Measurements from ENCODE around the gene LNX2.
A peak's percentile ranks its signal among the peaks of the same experiment; 100 is the strongest.

The LNX2 gene

DNA sequence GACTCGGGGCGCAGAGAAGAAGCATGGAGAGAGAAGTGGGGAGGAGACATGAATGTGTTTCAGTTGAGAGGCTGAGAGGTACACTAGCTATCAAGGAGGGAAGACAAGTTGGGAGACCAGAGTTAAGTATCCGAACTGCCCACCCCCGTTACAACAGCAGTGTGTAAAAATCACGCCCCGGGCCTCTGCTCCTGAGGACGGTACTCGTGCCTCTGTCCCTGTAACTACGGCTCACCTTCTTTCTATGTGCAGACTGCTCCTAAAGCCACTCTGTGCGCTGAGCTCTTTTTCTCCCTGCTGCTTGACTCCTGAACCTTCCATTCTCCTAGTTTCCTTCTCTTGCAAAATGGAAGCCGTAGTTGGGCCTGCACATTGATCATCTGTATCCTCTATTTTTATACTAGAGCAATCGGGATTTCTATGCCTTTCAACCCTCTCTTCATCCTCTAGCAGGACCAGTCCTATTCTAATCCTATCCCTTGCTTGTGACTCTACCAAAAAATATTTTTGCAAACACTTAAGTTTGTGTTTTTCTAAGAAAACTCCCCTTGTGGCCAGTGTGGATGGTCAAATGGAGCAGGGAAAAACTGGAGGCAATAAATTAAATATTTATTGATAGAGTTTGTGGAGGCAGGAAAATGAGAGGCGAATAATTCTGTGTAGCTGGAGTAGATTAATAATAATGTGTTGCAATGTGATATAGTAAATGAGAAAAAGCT, 1.9 kb upstream of the LNX2 start:
- DNase-seq (ENCODE audit: low read depth), result peak; percentile 12
- peak overlapping the region; percentile 81 for H3K4me3 ChIP-seq (ENCODE audit: low read length)
- TF ChIP-seq CTCF (conservative IDR thresholded peaks at IDR 0.05; ENCODE audit: low read length), result peak; percentile 45

DNA sequence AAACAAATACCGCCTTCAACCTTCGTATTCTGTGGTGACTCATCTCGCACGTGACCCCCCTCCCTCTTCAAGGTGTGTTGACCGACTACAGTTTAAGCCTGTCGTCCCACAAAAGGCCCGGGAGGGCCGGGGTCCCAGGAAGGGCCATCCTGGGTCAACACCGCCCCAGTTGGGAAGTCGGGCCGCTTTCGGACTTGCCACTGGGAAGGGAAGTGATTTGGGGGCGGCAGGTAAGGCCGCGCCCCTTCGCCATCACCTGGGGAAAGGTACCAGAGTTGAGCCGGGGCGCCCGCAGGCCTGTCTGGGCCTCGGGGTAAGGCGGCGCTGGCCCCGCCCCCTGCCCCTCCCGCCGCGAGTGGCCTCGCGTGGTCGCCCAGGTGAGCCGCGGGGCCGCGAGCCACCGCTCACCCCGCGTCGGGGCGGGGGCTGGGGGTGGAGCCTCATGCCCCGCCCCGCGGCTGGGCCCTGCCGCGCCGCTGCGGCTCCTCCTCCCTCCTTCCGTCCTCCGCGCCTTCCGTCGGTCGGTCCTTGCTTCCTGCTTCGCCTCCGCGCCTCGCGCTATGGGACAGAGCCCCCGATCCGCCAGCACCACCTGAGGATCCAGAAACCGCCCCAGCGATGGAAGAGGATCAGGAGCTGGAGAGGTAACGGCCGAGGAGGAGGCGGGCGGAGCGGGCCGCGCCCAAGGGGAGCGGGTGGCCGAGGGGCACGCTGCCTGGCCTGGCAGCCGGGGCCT, 1.2 kb upstream of the LNX2 start, which contains the start of gene POLR1D:
Gene POLR1D, plus strand, starts transcription at position 527 of the 736 bp plus-strand sequence. Its CDS starts 92 bp downstream, at position 619.
- H3K4me3 ChIP-seq (ENCODE audit: low read length), result peak within 1 kb of the TSS; percentile 81
- DNase-seq (ENCODE audit: low read depth), result peak; percentile 60
- no peak for TF ChIP-seq CTCF (conservative IDR thresholded peaks at IDR 0.05; ENCODE audit: low read length)

GRCh38 chr13:27621116-27621365, 712 bp upstream of the LNX2 start:
- DNase-seq (ENCODE audit: low read depth), result no peak
- TF ChIP-seq CTCF (conservative IDR thresholded peaks at IDR 0.05; ENCODE audit: low read length), result no peak
- peak overlapping the region; percentile 81 for H3K4me3 ChIP-seq (ENCODE audit: low read length)

- DNase-seq (ENCODE audit: low read depth), result peak; percentile 25
- peak; percentile 20 for TF ChIP-seq CTCF (conservative IDR thresholded peaks at IDR 0.05; ENCODE audit: low read length)
- peak overlapping the region; percentile 81 for H3K4me3 ChIP-seq (ENCODE audit: low read length)
These were observed 477 bp downstream of the LNX2 start for GRCh38 chr13:27619728-27620376.

DNA sequence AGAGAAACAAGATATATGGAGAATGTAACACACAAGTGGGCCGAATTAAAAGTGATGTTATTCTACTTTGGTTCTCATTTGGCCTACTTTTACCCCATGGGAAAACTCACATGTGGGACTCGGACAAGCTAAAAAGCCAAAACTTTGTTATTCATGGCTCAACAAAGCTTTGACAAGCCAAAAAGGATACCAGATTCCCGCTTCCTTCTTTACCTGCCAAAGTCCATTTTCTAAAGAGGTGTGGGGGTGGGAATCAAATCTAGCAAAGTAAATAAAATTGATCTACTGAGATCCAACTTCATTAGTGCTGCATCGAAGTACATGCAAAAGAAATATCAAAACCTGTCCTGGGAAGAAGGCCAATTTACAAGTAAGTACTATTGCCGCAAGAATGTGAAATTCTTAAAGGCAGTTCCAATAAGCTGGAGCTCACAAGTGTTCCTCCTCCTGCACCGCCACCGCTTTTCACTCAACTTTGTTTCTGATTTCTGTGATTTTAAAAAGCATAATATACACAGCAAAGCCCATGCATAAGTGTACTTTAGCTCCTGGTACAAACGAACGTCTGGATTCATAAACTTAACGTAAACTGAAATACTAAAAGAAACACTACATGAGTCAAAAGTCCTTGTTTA, 1.1 kb downstream of the LNX2 start:
- TF ChIP-seq CTCF (conservative IDR thresholded peaks at IDR 0.05; ENCODE audit: low read length), result no peak
- DNase-seq (ENCODE audit: low read depth), result peak; percentile 56
- H3K4me3 ChIP-seq (ENCODE audit: low read length), result peak overlapping the region; percentile 81

DNA sequence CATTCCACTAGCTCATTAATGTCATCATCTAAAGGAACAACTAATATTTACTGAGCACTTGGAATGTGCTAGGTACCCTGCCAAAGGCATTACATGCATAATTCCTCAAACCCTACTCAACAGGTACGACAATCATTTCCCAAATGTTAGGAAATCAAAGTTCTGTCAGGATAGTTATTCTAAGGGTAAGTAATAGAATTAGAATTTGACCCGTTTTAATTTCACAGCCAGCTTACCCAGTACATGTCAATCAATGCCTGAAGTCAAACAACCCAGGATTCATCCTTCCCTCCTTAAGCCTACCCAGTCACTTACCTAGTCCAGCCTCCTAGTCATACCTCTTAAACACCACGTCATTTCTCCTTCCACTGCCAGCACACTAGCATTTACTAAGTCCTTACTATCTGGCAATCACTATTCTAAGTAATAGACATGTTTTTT, 2.4 kb downstream of the LNX2 start:
- H3K4me3 ChIP-seq (ENCODE audit: low read length), result no peak overlapping the region

More for the DNA sequence above, 2.4 kb downstream of the LNX2 start:
- TF ChIP-seq CTCF (conservative IDR thresholded peaks at IDR 0.05; ENCODE audit: low read length), result no peak
- no peak for DNase-seq (ENCODE audit: low read depth)

Measured in AG10803 (cell line).